WTC11 (cell line): Measurements from ENCODE around the gene HTR1E. TPM values are rescaled to one million over a fixed set of nuclear protein-coding genes. Genes with fewer than 3 reads are reported as not detected.

Experiments used
- ATAC-seq: fragments of 200-7000 bp; cut with Tn5 transposase; 2 replicates; pipeline ENCODE4 v1.10.0; 2021; ENCODE audit warnings: mild to moderate bottlenecking, moderate library complexity
- CTCF ChIA-PET: fragments of 300-600 bp; sonication (Branson Sonifier 250); formaldehyde crosslinking; loops from one replicate; lab custom pipeline; 2021; ENCODE audit warnings: antibody characterized with exemption; lab: Charles Lee
- POLR2A ChIA-PET: fragments of 350-600 bp; sonication (Branson Sonifier 250); formaldehyde crosslinking; loops from one replicate; lab custom pipeline; 2021; ENCODE audit warnings: antibody characterized with exemption; lab: Charles Lee
- DNase-seq: peaks from one replicate; pipeline ENCODE4 v3.0.0; 2021; ENCODE audit warnings: low spot score
- H3K27ac Mint-ChIP-seq: 2 replicates; pipeline ENCODE4 v1.8.0; 2021; ENCODE audit warnings: mixed read lengths
- H3K27me3 Mint-ChIP-seq: 2 replicates; pipeline ENCODE4 v1.8.0; 2021; ENCODE audit warnings: low read depth, mild to moderate bottlenecking, moderate library complexity, mixed read lengths
- H3K36me3 Mint-ChIP-seq: 2 replicates; pipeline ENCODE4 v1.8.0; 2021; ENCODE audit warnings: mixed read lengths
- H3K4me1 Mint-ChIP-seq: 2 replicates; pipeline ENCODE4 v1.8.0; 2022; ENCODE audit warnings: mixed read lengths
- H3K4me3 Mint-ChIP-seq: 2 replicates; pipeline ENCODE4 v1.8.0; 2021; ENCODE audit warnings: mild to moderate bottlenecking, moderate library complexity, mixed read lengths
- H3K9me3 Mint-ChIP-seq: 2 replicates; pipeline ENCODE4 v1.8.0; 2021; ENCODE audit warnings: mixed read lengths
- AR ChIP-seq: fragments of 250-450 bp; sonication (Bioruptor Pico); IDR thresholded peaks from 2 replicates; pipeline ENCODE4 v1.9.0; 2021; ENCODE audit warnings: mild to moderate bottlenecking
- ERG ChIP-seq: fragments of 250-450 bp; sonication (Bioruptor Pico); IDR thresholded peaks from 2 replicates; pipeline ENCODE4 v1.8.0; 2021; ENCODE audit warnings: mild to moderate bottlenecking
- FOXJ3 ChIP-seq: sonication (generic); formaldehyde crosslinking; IDR thresholded peaks from 2 replicates; pipeline ENCODE4 v1.9.0; 2021; ENCODE audit warnings: missing genetic modification reagents, mild to moderate bottlenecking, borderline replicate concordance
- IRF2 ChIP-seq: sonication (generic); formaldehyde crosslinking; IDR thresholded peaks from 2 replicates; pipeline ENCODE4 v1.8.0; 2022; ENCODE audit warnings: low read depth, missing genetic modification reagents, borderline replicate concordance
- MLX ChIP-seq: sonication (generic); formaldehyde crosslinking; IDR thresholded peaks from 2 replicates; pipeline ENCODE4 v1.8.1; 2023; ENCODE audit warnings: mild to moderate bottlenecking, missing genetic modification reagents, moderate library complexity
- MYBL2 ChIP-seq: sonication (generic); formaldehyde crosslinking; IDR thresholded peaks from 2 replicates; pipeline ENCODE4 v1.8.1; 2023; ENCODE audit warnings: mild to moderate bottlenecking, moderate library complexity, missing genetic modification reagents
- NR1H2 ChIP-seq: sonication (generic); formaldehyde crosslinking; IDR thresholded peaks from 2 replicates; pipeline ENCODE4 v1.9.0; 2021; ENCODE audit warnings: mild to moderate bottlenecking, moderate library complexity, missing genetic modification reagents
- PRDM15 ChIP-seq: sonication (generic); formaldehyde crosslinking; IDR thresholded peaks from 2 replicates; pipeline ENCODE4 v1.8.0; 2022; ENCODE audit warnings: missing genetic modification reagents
- RELA ChIP-seq: sonication (generic); formaldehyde crosslinking; IDR thresholded peaks from 2 replicates; pipeline ENCODE4 v1.8.1; 2022; ENCODE audit warnings: missing genetic modification reagents, mild to moderate bottlenecking, borderline replicate concordance
- SP1 ChIP-seq: sonication (generic); formaldehyde crosslinking; conservative IDR thresholded peaks from 2 replicates; pipeline ENCODE4 v1.8.1; 2022; ENCODE audit warnings: missing genetic modification reagents
- TP53 ChIP-seq: sonication (generic); formaldehyde crosslinking; IDR thresholded peaks from 2 replicates; pipeline ENCODE4 v1.8.1; 2023; ENCODE audit warnings: mild to moderate bottlenecking, missing genetic modification reagents
- USF2 ChIP-seq: sonication (generic); formaldehyde crosslinking; IDR thresholded peaks from 2 replicates; pipeline ENCODE4 v1.8.1; 2023; ENCODE audit warnings: mild to moderate bottlenecking, missing genetic modification reagents, moderate library complexity
- ZNF138 ChIP-seq: sonication (generic); formaldehyde crosslinking; conservative IDR thresholded peaks from 2 replicates; pipeline ENCODE4 v1.8.1; 2022; ENCODE audit warnings: mild to moderate bottlenecking, moderate library complexity, missing genetic modification reagents
- ZNF263 ChIP-seq: sonication (generic); formaldehyde crosslinking; IDR thresholded peaks from 2 replicates; pipeline ENCODE4 v1.8.1; 2022; ENCODE audit warnings: low read depth, mild to moderate bottlenecking, moderate library complexity, missing genetic modification reagents
- ZNF416 ChIP-seq: fragments of 250-450 bp; sonication (Bioruptor Pico); IDR thresholded peaks from 2 replicates; pipeline ENCODE4 v1.9.0; 2021; ENCODE audit warnings: mild to moderate bottlenecking, inconsistent platforms
- ZNF512 ChIP-seq: sonication (generic); formaldehyde crosslinking; IDR thresholded peaks from 2 replicates; pipeline ENCODE4 v1.8.1; 2022; ENCODE audit warnings: missing genetic modification reagents, borderline replicate concordance
- ZNF532 ChIP-seq: fragments of 250-450 bp; sonication (Bioruptor Pico); IDR thresholded peaks from 2 replicates; pipeline ENCODE4 v1.9.0; 2021; ENCODE audit warnings: mild to moderate bottlenecking, borderline replicate concordance
- total RNA-seq: library from RNA; stranded (reverse); gene quantifications from 3 replicates; pipeline ENCODE4 v1.2.3, GENCODE V29; 2021

The HTR1E gene
- total RNA-seq, 1 experiment from 2014 or later: 0.09 TPM

- no peak overlapping the region for H3K4me3 Mint-ChIP-seq
- peaks cover 17% of the 10 kb centered on the region for H3K9me3 Mint-ChIP-seq
- no peak for TF ChIP-seq ZNF263 (CRISPR knock-in tag)
- TF ChIP-seq MLX (CRISPR knock-in tag): no peak
- TF ChIP-seq ZNF416 (CRISPR knock-in tag): no peak
- TF ChIP-seq IRF2 (CRISPR knock-in tag): no peak
- no peak for TF ChIP-seq NR1H2 (CRISPR knock-in tag)
- no peak for TF ChIP-seq SP1
- TF ChIP-seq USF2 (CRISPR knock-in tag): no peak
- no peak for TF ChIP-seq AR (CRISPR knock-in tag)
- no peak for TF ChIP-seq TP53 (CRISPR knock-in tag)
- TF ChIP-seq PRDM15 (CRISPR knock-in tag): no peak
- no peak for TF ChIP-seq ZNF138 (CRISPR knock-in tag)
- ChIA-PET CTCF (no interaction called here), POLR2A (no interaction called here)
- ATAC-seq (no peak), DNase-seq (no peak)
- H3K27me3 Mint-ChIP-seq: no peaks in the 10 kb centered on the region
- no peak overlapping the region for H3K27ac Mint-ChIP-seq
- H3K36me3 Mint-ChIP-seq: no peaks in the 10 kb centered on the region
- peaks cover 19% of the 10 kb centered on the region for H3K4me1 Mint-ChIP-seq
Measured at GRCh38 chr6:86978251-86978650, 40.9 kb downstream of the HTR1E start.

- Mint-ChIP-seq H3K4me1 (no peaks in the 10 kb centered on the region), H3K27ac (no peak overlapping the region), H3K27me3 (peaks cover 6% of the 10 kb centered on the region), H3K36me3 (peaks cover 16% of the 10 kb centered on the region), H3K4me3 (no peak overlapping the region), H3K9me3 (peaks cover 62% of the 10 kb centered on the region)
- CTCF ChIA-PET: no interaction called here
- POLR2A ChIA-PET: no interaction called here
- DNase-seq (no peak), ATAC-seq (no peak)
- TF ChIP-seq ZNF512 (CRISPR knock-in tag) (no peak), RELA (no peak), MYBL2 (CRISPR knock-in tag) (no peak), ZNF263 (CRISPR knock-in tag) (no peak), ZNF532 (CRISPR knock-in tag) (no peak), FOXJ3 (CRISPR knock-in tag) (no peak), ERG (CRISPR knock-in tag) (no peak)
Measured at GRCh38 chr6:87001494-87001893, 64.2 kb downstream of the HTR1E start.
